Neural cell (in vitro differentiated cells): Measurements from ENCODE around the gene ST6GALNAC4. TPM values are rescaled to one million over a fixed set of nuclear protein-coding genes. Genes with fewer than 3 reads are reported as not detected.

Source experiments
- H2AFZ ChIP-seq: fragments of 200-600, 300-800 bp; sonication (generic), shearing (Covaris generic); 2 replicates; pipeline ENCODE4 v1.6.0; 2014; ENCODE audit warnings: low read depth, mild to moderate bottlenecking, antibody characterized with exemption, low read length, moderate library complexity
- H3F3A ChIP-seq: fragments of 200-600 bp; shearing (Covaris generic); 2 replicates; pipeline ENCODE4 v1.6.1; 2016; ENCODE audit warnings: mild to moderate bottlenecking, moderate library complexity, mixed read lengths, antibody characterized with exemption, low read length; ENCODE audit not compliant: insufficient read depth, poor library complexity, severe bottlenecking
- H3K27ac ChIP-seq: fragments of 200-600, 300-800 bp; sonication (generic), shearing (Covaris generic); 2 replicates; pipeline ENCODE4 v1.5.1; 2014; ENCODE audit warnings: mild to moderate bottlenecking, low read length, moderate library complexity
- H3K27me3 ChIP-seq: fragments of 300-800, 200-600 bp; sonication (generic), shearing (Covaris generic); 2 replicates; pipeline ENCODE4 v1.6.0; 2014; ENCODE audit warnings: mild to moderate bottlenecking, low read depth, low read length, moderate library complexity; ENCODE audit not compliant: insufficient read depth
- H3K36me3 ChIP-seq: fragments of 300-800, 200-600 bp; sonication (generic), shearing (Covaris generic); 2 replicates; pipeline ENCODE4 v1.5.1; 2014; ENCODE audit warnings: mild to moderate bottlenecking, antibody characterized with exemption, low read length, moderate library complexity; ENCODE audit not compliant: insufficient read depth
- H3K4me2 ChIP-seq: fragments of 300-800, 200-600 bp; sonication (generic), shearing (Covaris generic); 2 replicates; pipeline ENCODE4 v1.6.0; 2014; ENCODE audit warnings: mild to moderate bottlenecking, low read length
- H3K4me3 ChIP-seq: fragments of 300-800, 200-600 bp; sonication (generic), shearing (Covaris generic); 2 replicates; pipeline ENCODE4 v1.5.1; 2014; ENCODE audit warnings: mild to moderate bottlenecking, low read length, moderate library complexity
- H3K79me2 ChIP-seq: fragments of 200-600 bp; shearing (Covaris generic); replicated peaks from 2 replicates; pipeline ENCODE4 v1.6.0; 2014; ENCODE audit warnings: mild to moderate bottlenecking, low read length, moderate library complexity; ENCODE audit not compliant: insufficient read depth
- H3K9ac ChIP-seq: fragments of 300-800, 200-600 bp; sonication (generic), shearing (Covaris generic); 2 replicates; pipeline ENCODE4 v1.6.1; 2016; ENCODE audit warnings: mild to moderate bottlenecking, low read length, mixed read lengths
- H3K9me2 ChIP-seq: fragments of 200-600 bp; shearing (Covaris generic); 2 replicates; pipeline ENCODE4 v1.6.1; 2016; ENCODE audit warnings: mild to moderate bottlenecking, low read length, mixed read lengths; ENCODE audit not compliant: insufficient read depth
- H3K9me3 ChIP-seq: fragments of 200-600, 300-800 bp; sonication (generic), shearing (Covaris generic); 2 replicates; pipeline ENCODE4 v1.6.1; 2016; ENCODE audit warnings: mild to moderate bottlenecking, mixed run types, low read length, moderate library complexity, mixed read lengths
- H4K20me1 ChIP-seq: fragments of 200-600 bp; shearing (Covaris generic); 2 replicates; pipeline ENCODE4 v1.6.1; 2016; ENCODE audit warnings: mild to moderate bottlenecking, mixed run types; ENCODE audit not compliant: insufficient read depth
- EP300 ChIP-seq: fragments of 450-650 bp; conservative IDR thresholded peaks from 2 replicates; pipeline ENCODE4 v1.6.1; 2014; ENCODE audit warnings: antibody characterized with exemption, mild to moderate bottlenecking, moderate library complexity; ENCODE audit not compliant: poor library complexity, severe bottlenecking
- EZH2 ChIP-seq: fragments of 200-600, 300-800 bp; shearing (Covaris generic), sonication (generic); IDR thresholded peaks from 2 replicates; pipeline ENCODE4 v1.6.1; 2014; ENCODE audit warnings: antibody characterized with exemption, low read length, borderline replicate concordance, mild to moderate bottlenecking; ENCODE audit not compliant: insufficient read depth, poor library complexity, severe bottlenecking
- MXI1 ChIP-seq: fragments of 450-650 bp; conservative IDR thresholded peaks from 2 replicates; pipeline ENCODE4 v1.6.1; 2014; ENCODE audit warnings: antibody characterized with exemption, mild to moderate bottlenecking; ENCODE audit not compliant: poor library complexity, severe bottlenecking
- POLR2AphosphoS5 ChIP-seq: IDR thresholded peaks from 2 replicates; pipeline ENCODE4 v1.6.1; 2012
- RAD21 ChIP-seq: fragments of 450-650 bp; conservative IDR thresholded peaks from 2 replicates; pipeline ENCODE4 v1.6.1; 2014; ENCODE audit warnings: antibody characterized with exemption, mild to moderate bottlenecking, moderate library complexity
- SMC3 ChIP-seq: fragments of 450-650 bp; conservative IDR thresholded peaks from 2 replicates; pipeline ENCODE4 v1.6.1; 2014; ENCODE audit warnings: antibody characterized with exemption, mild to moderate bottlenecking, moderate library complexity; ENCODE audit not compliant: poor library complexity
- TAF1 ChIP-seq: IDR thresholded peaks from 2 replicates; pipeline ENCODE4 v1.6.1; 2012; ENCODE audit warnings: low read depth
- polyA plus RNA-seq: library from polyadenylated mRNA; depleted of rRNA; stranded (reverse); fragments of >200 nt; gene quantifications from 2 replicates; pipeline ENCODE4 v1.2.3, GENCODE V29; 2014
- TF ChIP-seq, protein P1 (sequence below): IDR thresholded peaks from 2 replicates; pipeline ENCODE4 v1.6.1; 2012; ENCODE audit warnings: borderline replicate concordance
- TF ChIP-seq, protein P2 (sequence below): fragments of 450-650 bp; IDR thresholded peaks from 2 replicates; pipeline ENCODE4 v1.5.1; 2014; ENCODE audit warnings: antibody characterized with exemption, mild to moderate bottlenecking, moderate library complexity; ENCODE audit not compliant: poor library complexity, severe bottlenecking

The ST6GALNAC4 gene
- polyA plus RNA-seq, 1 donor from 2014 or later, result 5.9 TPM

DNA sequence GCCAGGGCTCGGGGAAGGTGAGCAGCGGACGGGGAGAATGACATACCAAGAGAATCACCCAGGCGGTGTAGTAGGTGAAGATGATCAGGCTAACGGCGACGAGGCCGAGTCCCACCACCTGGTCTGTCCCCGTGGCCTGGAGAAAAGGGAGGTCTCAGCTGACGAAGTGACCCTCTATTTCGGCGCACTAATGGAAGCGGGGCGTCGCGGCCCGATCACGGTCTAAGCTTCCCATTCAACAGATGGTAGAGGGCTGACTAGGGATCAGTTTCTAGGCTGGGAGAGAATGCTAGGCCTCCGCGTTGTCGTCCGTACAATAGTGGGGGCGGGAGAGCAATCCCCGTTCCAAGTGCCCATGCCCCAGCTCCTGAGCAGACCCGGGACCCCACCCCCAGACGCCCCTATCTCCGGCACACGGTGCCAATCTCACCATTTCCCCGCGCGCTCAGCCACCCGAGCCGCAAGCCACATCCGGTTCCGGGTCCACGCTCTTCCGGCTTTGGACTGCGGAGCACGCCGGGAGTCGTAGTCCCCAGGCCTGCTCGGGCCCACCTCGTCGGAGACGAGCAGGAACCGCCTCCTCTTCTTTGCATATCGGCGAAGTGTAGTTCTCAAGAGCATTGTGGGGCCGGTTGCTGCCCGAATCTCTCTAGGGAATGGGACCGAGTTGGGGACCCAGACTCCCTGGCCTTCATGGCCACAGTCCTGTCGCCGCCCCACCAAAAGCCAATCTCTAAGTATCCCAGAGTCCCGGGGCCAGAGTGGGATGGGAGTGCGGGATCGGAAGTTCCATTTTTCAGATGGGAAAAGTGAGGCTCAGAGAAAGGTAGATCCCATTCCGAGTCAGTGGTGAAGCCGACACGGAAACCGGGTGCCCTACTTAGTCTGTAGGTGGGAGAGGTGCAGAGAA is 20.8 kb upstream of the ST6GALNAC4 start, which contains the start of gene DPM2:
Gene DPM2 (minus strand): TSS at position 467 of the 910 bp plus-strand sequence. CDS start 34 bp downstream, at position 433.
- Histone ChIP-seq H3K9me2 (no peaks in the 10 kb centered on the region), H3F3A (no peaks in the 10 kb centered on the region), H3K79me2 (peaks cover 11% of the 10 kb centered on the region), H3K27me3 (no peaks in the 10 kb centered on the region), H3K9ac (peak within 1 kb of the TSS; percentile 65), H2AFZ (peak within 1 kb of the TSS; percentile 69), H3K4me2 (peak within 1 kb of the TSS; percentile 95), H3K36me3 (no peaks in the 10 kb centered on the region), H3K9me3 (no peaks in the 10 kb centered on the region), H3K27ac (peak within 1 kb of the TSS; percentile 16), H4K20me1 (no peaks in the 10 kb centered on the region), H3K4me3 (peak within 1 kb of the TSS; percentile 92)
- peak; percentile 82 for TF ChIP-seq MXI1
- peak; percentile 70 for TF ChIP-seq POLR2AphosphoS5
- TF ChIP-seq TAF1, result no peak
- no peak for TF ChIP-seq RAD21
- TF ChIP-seq EP300, result no peak

DNA sequence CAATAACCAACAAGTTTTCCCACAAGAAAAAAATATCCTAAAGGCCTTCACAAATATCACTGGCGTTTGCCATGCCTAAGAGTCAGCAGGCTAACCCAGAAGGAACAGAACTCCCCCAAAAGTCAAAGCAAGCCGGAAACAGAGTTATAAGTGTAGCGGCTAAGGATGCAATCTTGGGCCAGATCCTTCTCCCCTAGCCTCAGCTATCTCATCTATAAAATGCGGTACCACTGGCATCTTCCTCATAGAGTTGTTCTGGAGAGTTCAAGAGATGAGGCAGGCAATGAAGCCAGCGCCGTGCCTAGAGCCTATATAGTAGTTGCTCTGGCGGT is 20.2 kb upstream of the ST6GALNAC4 start:
- Histone ChIP-seq H2AFZ (no peak overlapping the region), H3K27me3 (no peaks in the 10 kb centered on the region), H3K4me2 (peak overlapping the region; percentile 95), H3K27ac (no peak overlapping the region), H3K4me3 (peak overlapping the region; percentile 92), H3K79me2 (peaks cover 11% of the 10 kb centered on the region), H3K9ac (peak overlapping the region; percentile 65), H3K9me2 (no peaks in the 10 kb centered on the region), H3K36me3 (no peaks in the 10 kb centered on the region), H4K20me1 (no peaks in the 10 kb centered on the region), H3K9me3 (no peaks in the 10 kb centered on the region), H3F3A (no peaks in the 10 kb centered on the region)
- TF ChIP-seq RAD21 (no peak), SMC3 (no peak), EP300 (no peak), TAF1 (no peak), MXI1 (no peak), EZH2 (no peak), POLR2AphosphoS5 (no peak)
- TF ChIP-seq, protein P1, sequence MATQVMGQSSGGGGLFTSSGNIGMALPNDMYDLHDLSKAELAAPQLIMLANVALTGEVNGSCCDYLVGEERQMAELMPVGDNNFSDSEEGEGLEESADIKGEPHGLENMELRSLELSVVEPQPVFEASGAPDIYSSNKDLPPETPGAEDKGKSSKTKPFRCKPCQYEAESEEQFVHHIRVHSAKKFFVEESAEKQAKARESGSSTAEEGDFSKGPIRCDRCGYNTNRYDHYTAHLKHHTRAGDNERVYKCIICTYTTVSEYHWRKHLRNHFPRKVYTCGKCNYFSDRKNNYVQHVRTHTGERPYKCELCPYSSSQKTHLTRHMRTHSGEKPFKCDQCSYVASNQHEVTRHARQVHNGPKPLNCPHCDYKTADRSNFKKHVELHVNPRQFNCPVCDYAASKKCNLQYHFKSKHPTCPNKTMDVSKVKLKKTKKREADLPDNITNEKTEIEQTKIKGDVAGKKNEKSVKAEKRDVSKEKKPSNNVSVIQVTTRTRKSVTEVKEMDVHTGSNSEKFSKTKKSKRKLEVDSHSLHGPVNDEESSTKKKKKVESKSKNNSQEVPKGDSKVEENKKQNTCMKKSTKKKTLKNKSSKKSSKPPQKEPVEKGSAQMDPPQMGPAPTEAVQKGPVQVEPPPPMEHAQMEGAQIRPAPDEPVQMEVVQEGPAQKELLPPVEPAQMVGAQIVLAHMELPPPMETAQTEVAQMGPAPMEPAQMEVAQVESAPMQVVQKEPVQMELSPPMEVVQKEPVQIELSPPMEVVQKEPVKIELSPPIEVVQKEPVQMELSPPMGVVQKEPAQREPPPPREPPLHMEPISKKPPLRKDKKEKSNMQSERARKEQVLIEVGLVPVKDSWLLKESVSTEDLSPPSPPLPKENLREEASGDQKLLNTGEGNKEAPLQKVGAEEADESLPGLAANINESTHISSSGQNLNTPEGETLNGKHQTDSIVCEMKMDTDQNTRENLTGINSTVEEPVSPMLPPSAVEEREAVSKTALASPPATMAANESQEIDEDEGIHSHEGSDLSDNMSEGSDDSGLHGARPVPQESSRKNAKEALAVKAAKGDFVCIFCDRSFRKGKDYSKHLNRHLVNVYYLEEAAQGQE, result no peak
- TF ChIP-seq, protein P2, sequence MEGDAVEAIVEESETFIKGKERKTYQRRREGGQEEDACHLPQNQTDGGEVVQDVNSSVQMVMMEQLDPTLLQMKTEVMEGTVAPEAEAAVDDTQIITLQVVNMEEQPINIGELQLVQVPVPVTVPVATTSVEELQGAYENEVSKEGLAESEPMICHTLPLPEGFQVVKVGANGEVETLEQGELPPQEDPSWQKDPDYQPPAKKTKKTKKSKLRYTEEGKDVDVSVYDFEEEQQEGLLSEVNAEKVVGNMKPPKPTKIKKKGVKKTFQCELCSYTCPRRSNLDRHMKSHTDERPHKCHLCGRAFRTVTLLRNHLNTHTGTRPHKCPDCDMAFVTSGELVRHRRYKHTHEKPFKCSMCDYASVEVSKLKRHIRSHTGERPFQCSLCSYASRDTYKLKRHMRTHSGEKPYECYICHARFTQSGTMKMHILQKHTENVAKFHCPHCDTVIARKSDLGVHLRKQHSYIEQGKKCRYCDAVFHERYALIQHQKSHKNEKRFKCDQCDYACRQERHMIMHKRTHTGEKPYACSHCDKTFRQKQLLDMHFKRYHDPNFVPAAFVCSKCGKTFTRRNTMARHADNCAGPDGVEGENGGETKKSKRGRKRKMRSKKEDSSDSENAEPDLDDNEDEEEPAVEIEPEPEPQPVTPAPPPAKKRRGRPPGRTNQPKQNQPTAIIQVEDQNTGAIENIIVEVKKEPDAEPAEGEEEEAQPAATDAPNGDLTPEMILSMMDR, result no peak
